WTC11 (cell line): ENCODE measurements around the gene RSPRY1.

ENCODE experiments used
- TF ChIP-seq, protein P1 (sequence below): sonication (generic); formaldehyde crosslinking; IDR thresholded peaks from 2 replicates; pipeline ENCODE4 v1.8.0; 2023; ENCODE audit warnings: missing genetic modification reagents
- TF ChIP-seq, protein P2 (sequence below): sonication (generic); formaldehyde crosslinking; IDR thresholded peaks from 2 replicates; pipeline ENCODE4 v1.8.0; 2022; ENCODE audit warnings: mild to moderate bottlenecking, missing genetic modification reagents
- TF ChIP-seq, protein P3 (sequence below): fragments of 200-600 bp; IDR thresholded peaks from 2 replicates; pipeline ENCODE4 v1.8.0; 2022; ENCODE audit warnings: antibody characterized with exemption
- TF ChIP-seq, protein P4 (sequence below): sonication (generic); formaldehyde crosslinking; IDR thresholded peaks from 2 replicates; pipeline ENCODE4 v1.8.0; 2022; ENCODE audit warnings: mild to moderate bottlenecking, missing genetic modification reagents

DNA sequence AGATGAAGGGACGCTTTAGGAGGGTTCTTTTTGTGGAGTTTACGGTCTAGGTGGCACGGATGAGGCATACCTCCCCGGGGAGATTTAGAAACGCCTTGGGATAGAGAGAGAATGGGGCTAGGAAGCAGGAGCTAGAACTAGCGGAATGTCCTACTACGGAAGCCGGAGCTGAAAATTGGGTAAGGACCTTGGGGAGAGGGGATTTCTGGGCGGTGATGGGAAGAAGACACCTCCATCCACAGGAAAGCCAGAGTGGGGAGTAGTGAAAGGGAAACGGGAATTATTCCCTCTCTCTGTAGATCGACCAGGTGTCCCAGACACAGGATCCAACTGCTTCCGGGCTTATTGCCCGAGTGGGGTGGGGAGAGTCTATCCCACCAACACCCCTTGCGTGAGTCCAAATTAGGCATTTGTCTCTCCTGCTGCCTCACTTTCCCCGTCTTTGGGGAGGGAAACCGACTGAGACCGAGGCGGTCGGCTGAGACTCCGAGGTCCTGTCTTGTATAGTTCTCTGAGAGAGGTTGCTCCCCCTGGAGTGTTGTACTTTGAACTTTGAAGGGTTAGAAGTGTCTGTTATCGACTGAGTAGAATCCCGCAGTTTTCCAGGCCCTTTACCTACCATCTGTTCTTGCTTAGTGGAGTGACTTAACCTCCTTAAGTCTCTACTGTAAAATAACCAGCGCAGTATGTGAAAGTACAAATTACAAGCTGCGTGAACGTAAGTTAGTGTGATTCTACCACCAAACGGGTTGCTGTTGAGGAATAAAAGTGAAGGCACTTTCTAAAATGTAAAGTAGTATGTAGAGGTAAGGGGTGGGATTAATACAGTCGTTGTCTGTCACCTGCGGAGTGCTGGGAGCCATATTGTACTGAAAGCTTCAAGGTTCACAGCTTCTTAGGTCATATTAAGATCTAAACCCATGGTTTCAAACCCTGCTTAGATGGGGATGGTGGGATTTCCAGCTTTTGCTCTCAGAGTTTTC, 1.0 kb downstream of the RSPRY1 start:
- TF ChIP-seq, protein P1, sequence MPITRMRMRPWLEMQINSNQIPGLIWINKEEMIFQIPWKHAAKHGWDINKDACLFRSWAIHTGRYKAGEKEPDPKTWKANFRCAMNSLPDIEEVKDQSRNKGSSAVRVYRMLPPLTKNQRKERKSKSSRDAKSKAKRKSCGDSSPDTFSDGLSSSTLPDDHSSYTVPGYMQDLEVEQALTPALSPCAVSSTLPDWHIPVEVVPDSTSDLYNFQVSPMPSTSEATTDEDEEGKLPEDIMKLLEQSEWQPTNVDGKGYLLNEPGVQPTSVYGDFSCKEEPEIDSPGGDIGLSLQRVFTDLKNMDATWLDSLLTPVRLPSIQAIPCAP: no peak
- TF ChIP-seq, protein P2, sequence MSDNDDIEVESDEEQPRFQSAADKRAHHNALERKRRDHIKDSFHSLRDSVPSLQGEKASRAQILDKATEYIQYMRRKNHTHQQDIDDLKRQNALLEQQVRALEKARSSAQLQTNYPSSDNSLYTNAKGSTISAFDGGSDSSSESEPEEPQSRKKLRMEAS: no peak
- TF ChIP-seq, protein P3, sequence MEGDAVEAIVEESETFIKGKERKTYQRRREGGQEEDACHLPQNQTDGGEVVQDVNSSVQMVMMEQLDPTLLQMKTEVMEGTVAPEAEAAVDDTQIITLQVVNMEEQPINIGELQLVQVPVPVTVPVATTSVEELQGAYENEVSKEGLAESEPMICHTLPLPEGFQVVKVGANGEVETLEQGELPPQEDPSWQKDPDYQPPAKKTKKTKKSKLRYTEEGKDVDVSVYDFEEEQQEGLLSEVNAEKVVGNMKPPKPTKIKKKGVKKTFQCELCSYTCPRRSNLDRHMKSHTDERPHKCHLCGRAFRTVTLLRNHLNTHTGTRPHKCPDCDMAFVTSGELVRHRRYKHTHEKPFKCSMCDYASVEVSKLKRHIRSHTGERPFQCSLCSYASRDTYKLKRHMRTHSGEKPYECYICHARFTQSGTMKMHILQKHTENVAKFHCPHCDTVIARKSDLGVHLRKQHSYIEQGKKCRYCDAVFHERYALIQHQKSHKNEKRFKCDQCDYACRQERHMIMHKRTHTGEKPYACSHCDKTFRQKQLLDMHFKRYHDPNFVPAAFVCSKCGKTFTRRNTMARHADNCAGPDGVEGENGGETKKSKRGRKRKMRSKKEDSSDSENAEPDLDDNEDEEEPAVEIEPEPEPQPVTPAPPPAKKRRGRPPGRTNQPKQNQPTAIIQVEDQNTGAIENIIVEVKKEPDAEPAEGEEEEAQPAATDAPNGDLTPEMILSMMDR: no peak
- TF ChIP-seq, protein P4, sequence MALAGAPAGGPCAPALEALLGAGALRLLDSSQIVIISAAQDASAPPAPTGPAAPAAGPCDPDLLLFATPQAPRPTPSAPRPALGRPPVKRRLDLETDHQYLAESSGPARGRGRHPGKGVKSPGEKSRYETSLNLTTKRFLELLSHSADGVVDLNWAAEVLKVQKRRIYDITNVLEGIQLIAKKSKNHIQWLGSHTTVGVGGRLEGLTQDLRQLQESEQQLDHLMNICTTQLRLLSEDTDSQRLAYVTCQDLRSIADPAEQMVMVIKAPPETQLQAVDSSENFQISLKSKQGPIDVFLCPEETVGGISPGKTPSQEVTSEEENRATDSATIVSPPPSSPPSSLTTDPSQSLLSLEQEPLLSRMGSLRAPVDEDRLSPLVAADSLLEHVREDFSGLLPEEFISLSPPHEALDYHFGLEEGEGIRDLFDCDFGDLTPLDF (CRISPR knock-in tag): no peak
